Skin of body (tissue), 2 donors: ENCODE results near the gene KDM6B. TPM values are rescaled to one million over a fixed set of nuclear protein-coding genes. Genes with fewer than 3 reads are reported as not detected.

Experiments
- DNase-seq: peaks from one replicate; lab custom pipeline; 2025; lab: John Stamatoyannopoulos, UW
- total RNA-seq: library from RNA; depleted of rRNA; stranded (reverse); fragments of >200 nt; gene quantifications from one replicate; pipeline ENCODE4 v1.2.3, GENCODE V29; 2014

KDM6B gene
- total RNA-seq, 1 donor from 2014 or later: 30.6 TPM

- no peak for DNase-seq
These were observed 15.0 kb upstream of the KDM6B start for GRCh38 chr17:7818746-7819645.

- no peak for DNase-seq
These were observed 13.8 kb upstream of the KDM6B start for GRCh38 chr17:7820231-7820630.

DNA sequence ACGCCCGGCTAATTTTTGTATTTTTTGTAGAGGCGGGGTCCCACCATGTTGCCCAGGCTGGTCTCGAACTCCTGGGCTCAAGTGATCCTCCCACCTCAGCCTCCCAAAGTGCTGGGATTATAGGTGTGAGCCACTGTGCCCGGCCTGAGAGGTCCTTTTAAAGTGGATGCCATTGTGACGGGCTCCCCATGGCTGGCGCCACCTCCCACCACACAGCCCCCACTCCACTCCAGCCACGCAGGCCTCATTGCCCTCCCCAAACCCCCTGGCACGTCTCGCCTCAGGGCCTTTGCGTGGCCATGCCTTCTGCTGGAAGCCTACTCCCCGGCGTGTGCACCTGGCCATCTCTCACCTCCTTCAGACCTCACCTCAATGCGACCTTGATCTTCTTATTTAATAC, 11.9 kb upstream of the KDM6B start:
- DNase-seq: no peak

GRCh38 chr17:7823581-7824001, 10.4 kb upstream of the KDM6B start:
- DNase-seq: no peak

DNA sequence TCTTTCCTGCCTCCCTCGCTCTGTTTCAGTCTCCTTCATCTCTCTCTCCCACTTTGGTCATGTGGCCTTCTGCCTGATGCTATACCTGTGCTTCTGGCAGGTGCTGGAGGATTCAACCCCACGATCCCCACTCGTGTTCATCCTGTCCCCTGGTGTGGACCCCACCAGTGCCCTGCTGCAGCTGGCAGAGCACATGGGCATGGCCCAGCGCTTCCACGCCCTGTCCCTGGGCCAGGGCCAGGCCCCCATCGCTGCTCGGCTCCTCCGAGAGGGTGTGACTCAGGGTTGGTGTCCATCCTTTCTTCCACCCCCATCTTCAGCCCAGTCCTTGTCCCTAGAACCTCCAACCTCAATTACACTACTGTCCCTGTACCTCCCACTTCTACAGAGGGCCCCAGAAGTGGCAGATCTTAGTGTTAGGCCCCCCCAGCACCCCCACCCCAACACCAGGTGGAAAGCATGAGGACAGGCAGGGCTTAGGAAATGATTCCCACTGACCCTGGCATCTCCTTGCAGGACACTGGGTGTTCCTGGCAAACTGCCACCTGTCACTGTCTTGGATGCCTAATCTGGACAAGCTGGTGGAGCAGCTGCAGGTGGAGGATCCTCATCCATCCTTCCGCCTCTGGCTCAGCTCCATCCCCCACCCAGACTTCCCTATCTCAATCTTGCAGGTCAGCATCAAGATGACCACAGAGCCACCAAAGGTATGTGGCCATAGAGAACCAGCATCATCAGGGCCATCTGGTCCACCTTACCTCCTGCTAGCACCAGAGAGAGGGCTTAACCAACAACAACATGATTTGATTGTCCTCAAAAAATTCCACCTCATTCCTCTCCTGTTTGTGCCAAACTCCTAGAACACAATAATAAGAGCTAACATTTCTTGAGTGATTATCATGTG, 9.7 kb upstream of the KDM6B start:
- no peak for DNase-seq

DNA sequence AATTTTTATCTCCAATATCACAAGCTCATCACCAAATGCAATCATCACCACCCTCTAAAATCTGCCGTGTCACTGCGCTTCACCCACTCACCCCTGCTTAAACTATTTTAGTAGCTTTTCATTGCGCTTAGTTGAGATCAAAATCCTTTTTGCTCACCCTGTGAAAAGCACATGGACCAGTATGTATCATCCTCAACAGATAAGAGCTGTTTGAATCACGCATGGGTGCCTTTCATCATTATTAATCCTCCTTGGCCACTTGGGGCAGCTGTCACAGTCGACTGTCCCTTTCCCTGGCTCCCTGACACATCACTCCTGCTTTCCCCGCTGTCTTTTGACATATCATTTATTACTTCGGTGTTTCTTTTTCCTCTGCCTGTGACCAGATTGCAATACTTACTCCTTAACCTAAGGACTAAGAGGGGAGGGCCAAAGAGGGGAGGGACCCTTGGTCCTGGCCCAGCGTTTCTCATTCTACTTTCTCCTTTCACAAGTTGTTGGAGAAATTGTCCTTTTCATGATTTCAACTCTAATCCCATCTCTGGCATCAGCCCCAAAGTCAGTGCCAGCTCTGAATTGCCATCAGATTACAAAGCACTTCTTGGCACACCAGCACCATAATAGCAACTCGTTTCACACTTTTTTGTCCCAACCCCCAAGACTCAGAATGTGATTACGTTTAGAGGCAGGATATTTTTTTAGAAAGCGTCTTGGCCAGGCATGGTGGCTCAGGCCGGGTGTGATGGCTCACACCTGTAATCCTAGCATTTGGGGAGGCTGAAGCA, 8.6 kb upstream of the KDM6B start:
- no peak for DNase-seq

- DNase-seq: no peak
These were observed 3.4 kb upstream of the KDM6B start for GRCh38 chr17:7830616-7831015.

DNA sequence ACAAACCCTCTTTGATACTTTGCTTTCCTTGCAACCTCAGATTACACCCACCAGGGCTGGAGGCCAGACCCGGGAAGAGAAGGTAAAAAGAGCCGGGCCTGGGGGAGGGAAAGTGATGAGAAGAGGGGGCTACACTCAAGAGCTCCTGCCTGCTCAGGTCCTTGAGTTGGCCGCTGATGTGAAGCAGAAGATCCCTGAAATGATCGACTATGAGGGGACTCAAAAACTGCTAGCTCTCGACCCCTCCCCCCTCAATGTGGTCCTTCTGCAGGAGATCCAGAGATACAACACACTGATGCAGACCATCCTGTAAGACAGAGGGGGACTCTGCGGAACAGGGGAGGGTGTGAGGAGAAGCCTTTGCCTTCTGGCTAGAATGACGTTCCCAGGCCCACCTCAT, 2.8 kb upstream of the KDM6B start:
- DNase-seq: no peak

GRCh38 chr17:7832431-7832830, 1.6 kb upstream of the KDM6B start:
- no peak for DNase-seq

GRCh38 chr17:7833011-7833794, 814 bp upstream of the KDM6B start:
- DNase-seq: no peak

DNA sequence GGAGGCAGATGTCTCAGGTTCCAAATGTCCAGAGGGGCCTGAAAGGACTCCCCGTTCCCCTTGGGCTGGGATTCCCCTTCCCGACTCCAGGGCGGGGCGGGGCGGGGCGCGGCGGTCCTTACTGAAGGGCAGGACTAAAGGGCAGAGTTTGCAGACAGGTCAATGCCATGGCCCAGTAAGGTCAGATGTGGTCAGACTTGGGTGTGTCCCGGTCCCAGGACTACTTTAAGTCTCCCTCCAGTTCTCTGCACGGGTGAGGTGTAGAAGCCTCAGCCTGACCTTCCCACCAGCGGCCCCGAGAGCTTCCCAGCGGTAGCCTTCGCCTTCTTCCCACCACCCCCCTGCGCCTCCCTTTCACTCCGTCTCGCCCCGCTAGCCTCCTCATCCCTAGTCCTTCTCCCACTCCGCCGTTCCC, 532 bp downstream of the KDM6B start:
- no peak for DNase-seq

- peak; percentile 97 for DNase-seq
These were observed 1.2 kb downstream of the KDM6B start for GRCh38 chr17:7834957-7835813.

DNA sequence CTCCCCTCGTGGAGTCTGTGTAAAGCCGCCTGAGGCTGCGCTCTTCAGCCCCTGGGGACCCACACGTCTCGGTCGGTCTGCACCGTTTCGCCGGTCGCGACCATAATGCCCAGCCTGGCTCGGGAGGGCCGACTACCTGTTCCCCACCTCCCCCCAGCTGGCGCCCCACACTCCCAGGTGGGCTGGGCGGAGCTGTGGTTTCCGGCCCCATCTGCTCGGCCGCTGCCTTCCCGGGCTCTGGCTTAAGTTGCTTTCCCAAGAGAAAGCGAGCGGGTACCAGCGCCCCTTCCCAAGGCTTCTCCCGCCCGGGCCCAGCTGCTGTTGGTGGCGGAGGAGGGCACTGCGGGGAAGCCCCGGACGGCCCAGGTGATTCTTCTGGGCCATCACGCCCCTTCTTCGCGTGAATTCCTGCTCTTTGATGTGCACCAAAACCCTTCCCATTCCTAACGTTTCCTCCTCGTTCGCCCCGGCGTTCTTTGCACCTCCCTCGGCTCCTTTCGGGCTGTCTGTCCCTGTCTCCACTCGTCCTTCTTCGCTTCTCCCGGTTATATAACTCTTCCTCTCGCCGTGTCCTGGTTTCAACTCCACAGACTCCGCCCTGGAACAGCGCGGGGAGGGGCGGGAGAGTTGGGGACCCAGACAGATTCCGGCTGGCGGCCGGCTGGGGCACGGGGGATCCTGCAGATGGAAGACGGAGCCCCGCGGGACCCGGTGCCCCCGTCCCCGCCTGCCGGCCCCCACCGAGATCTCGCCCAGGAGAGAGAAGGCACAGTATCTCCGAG, 2.0 kb downstream of the KDM6B start:
- peak; percentile 60 for DNase-seq

DNA sequence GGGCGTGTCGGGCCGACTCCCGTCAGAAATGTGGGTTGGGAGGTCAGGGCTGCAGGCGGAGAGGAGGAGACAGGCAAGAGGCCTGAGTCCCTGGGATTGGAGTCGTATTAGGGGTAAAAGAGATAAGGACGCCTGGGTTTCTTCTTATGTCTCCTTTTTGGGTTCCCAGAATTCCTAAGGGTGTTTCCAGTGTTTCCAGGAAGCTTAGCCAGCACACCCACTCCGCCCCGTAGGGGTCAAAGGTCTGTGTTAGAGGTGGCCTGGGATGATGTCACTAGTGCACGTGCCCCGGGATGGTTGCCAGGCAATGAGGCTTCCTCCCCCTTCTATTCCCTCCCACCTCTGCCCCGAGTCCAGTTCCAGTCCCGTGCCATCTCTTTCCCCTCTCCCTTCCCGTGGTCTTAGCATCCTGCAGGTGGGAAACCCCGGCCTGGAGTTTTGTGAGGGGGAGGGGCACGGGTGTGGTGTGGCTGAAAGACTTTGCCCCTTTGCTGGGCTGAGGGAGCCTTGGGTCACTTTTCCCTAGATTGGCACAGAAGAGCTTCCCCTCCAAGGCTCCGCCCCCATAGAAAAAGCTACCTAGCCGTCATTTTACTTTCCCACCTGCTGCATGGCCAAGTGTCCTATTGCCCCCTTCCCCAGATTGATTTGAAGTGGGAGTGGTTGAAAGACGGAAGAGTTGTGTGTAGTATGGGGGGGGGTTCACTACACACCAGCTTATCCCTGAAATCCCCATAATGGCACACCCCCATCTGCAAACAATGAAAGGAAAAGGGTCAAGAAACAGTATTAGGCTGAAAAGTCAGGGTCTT, 2.8 kb downstream of the KDM6B start:
- peak; percentile 85 for DNase-seq

GRCh38 chr17:7837408-7838088, 3.5 kb downstream of the KDM6B start:
- no peak for DNase-seq

- DNase-seq: peak; percentile 45
These were observed 4.4 kb downstream of the KDM6B start for GRCh38 chr17:7838090-7839075.
